ENCODE measurements around the gene ERV3-1. TPM values are rescaled to one million over a fixed set of nuclear protein-coding genes. Genes with fewer than 3 reads are reported as not detected.
"Not testable (repeated sequence)": the region's sequence is repeated elsewhere in the genome, so short reads cannot be mapped to it uniquely, and the experiment has no call there.

ERV3-1 gene
- total RNA-seq, 2 donors from 2014 or later, result 3.5 to 5.7 TPM

DNA sequence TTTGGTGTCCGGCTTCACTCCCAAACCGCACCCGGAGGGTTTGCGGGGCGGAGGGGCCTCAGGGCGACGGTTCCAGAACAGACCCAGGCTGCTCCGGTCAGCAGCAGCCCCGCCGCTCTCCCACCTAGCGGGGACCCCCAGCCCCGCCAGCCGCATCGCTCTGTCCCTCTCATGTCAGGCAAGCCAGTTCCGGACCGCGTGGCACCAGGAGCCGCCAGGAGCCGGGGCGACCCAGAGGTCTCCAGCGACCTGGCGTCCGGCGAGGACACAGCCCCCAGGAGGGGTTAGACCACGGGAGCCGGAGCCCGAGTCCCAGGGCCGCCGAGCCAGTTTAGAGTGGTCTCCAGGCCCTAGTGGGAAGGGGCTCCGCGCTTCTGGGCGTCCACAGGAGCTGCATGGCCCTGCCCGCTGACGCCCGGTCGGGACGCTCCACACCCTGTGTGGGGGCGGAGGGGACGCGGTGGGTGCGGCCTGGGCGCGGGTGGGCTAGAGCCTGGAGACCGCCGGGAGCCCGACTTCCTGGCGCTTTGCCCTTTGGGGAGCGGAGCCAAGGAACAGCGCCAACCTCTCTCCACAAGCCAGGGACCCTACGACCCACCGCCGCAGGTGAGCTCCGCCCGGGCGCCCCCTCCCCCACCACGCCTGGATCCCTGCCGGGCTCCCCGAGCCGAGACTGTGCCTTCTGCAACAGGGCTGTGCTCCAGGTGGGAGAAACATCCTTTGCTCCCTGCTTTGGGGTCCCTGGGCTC, 59.1 kb downstream of the ERV3-1 start:
- peaks cover 0 to 10% of the 10 kb centered on the region in 2 donors for H3K4me1 ChIP-seq
- TF ChIP-seq, protein P1, sequence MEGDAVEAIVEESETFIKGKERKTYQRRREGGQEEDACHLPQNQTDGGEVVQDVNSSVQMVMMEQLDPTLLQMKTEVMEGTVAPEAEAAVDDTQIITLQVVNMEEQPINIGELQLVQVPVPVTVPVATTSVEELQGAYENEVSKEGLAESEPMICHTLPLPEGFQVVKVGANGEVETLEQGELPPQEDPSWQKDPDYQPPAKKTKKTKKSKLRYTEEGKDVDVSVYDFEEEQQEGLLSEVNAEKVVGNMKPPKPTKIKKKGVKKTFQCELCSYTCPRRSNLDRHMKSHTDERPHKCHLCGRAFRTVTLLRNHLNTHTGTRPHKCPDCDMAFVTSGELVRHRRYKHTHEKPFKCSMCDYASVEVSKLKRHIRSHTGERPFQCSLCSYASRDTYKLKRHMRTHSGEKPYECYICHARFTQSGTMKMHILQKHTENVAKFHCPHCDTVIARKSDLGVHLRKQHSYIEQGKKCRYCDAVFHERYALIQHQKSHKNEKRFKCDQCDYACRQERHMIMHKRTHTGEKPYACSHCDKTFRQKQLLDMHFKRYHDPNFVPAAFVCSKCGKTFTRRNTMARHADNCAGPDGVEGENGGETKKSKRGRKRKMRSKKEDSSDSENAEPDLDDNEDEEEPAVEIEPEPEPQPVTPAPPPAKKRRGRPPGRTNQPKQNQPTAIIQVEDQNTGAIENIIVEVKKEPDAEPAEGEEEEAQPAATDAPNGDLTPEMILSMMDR (IDR thresholded peaks at IDR 0.05), result no peak
- H3K9me3 ChIP-seq, result no peaks in the 10 kb centered on the region
- H3K27me3 ChIP-seq, result peaks cover 4 to 11% of the 10 kb centered on the region in 2 donors
- DNase-seq (ENCODE audit: low spot score), result no peak
- no peaks in the 10 kb centered on the region for H3K36me3 ChIP-seq
- no peak overlapping the region for H3K27ac ChIP-seq
- H3K4me3 ChIP-seq, result peak overlapping the region; percentile 25 to 48

DNA sequence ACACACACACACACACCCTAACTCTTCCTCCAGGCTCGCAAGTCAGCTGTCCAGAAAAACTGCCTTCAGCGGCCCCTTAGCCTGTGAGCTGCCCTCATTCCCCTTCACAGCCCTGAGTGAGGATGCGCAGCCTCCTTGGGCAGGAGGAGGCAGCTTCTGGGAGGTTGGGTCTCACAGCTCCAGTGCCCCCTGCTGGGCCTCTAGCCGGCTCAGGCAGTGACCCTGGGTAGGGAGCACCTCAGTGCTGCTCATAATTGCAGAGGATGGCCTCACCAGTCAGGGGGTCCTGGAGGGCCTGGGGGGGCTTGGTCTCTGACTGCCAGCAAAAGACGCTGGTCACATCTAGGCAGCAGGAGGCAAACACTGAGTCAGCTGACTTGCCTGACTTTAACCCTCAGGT, 59.7 kb downstream of the ERV3-1 start:
- H3K27me3 ChIP-seq, result peaks cover 4 to 11% of the 10 kb centered on the region in 2 donors
- no peak for DNase-seq (ENCODE audit: low spot score)

DNA sequence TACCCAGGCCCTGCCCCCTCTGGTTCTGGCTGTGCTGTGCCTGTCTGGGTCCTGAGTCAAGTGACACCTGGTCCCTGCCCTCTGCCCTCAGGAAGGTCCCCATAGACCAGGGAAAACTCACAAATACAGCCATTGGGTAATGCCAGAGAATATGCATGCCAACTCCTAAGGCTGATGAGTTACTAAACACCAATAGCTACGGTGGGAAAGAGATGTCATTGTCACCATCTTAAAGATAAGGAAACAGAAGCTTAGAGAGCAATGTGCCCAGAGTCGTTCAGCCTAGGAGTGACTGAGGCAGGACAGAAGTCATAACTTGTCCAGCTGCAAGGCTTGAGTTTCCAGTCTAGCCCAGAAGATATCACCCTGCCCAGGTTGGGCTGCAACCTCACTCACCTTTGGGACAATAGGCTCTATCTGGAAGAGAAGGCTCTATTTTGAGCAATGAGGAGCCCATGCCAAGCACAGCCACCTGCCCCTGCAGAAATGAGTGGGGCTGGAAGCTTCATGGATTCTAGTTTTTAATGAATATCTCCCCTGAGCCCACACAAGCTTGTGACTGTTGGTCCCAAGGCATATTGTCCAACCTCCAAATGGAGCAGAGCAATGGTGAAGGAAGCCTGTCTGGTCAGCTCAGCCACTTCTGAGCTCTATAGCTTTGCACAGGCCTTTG, 60.8 kb downstream of the ERV3-1 start:
- H3K4me3 ChIP-seq, result no peak overlapping the region
- peaks cover 0 to 10% of the 10 kb centered on the region in 2 donors for H3K4me1 ChIP-seq
- peaks cover 4 to 11% of the 10 kb centered on the region in 2 donors for H3K27me3 ChIP-seq
- no peaks in the 10 kb centered on the region for H3K9me3 ChIP-seq
- DNase-seq (ENCODE audit: low spot score), result no peak
- TF ChIP-seq, protein P1 (IDR thresholded peaks at IDR 0.05), result no peak
- H3K36me3 ChIP-seq, result no peaks in the 10 kb centered on the region
- no peak overlapping the region for H3K27ac ChIP-seq

More for the DNA sequence above, 59.7 kb downstream of the ERV3-1 start:
- H3K4me3 ChIP-seq, result no peak overlapping the region
- no peaks in the 10 kb centered on the region for H3K9me3 ChIP-seq
- H3K27ac ChIP-seq, result no peak overlapping the region
- no peaks in the 10 kb centered on the region for H3K36me3 ChIP-seq
- H3K4me1 ChIP-seq, result peaks cover 0 to 10% of the 10 kb centered on the region in 2 donors
- TF ChIP-seq, protein P1 (IDR thresholded peaks at IDR 0.05), result peak in 1 of 2 donors; percentile 19

DNA sequence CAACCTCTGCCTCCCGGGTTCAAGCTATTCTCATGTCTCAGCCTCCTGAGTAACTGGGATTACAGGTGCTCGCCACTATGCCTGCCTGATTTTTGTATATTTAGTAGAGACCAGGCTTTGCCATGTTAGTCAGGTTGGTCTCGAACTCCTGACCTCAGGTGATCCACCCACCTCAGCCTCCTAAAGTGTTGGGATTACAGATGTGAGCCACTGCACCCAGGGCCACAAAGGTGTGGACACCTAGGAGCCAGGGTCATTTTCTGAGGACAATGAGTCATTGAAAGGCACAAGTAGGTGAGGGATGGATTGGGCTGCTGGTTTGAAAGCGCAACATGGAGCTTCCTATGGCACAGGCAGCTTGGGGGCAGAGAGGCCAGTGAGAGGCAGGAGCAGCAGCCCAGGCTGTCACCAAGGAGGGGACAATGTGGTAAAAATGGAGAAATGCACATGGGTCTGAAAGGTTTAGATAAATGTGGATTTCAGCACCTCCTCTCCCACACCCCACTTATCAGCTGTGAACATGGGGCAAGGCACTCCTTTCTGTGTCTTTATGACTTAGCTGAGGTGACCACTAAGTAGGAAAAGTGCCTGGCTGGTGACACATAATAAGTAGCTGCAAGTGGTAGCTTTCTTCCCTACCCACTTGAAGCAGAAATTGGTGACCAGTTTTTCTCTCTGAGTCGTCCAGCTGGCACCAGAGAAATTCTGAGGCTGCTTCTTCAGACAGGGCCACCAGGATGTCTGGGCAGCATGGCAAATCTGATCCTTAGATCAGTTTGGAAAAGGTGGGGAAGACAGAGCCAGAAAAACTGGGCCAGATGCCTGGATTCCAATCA, 61.6 kb downstream of the ERV3-1 start:
- peaks cover 4 to 11% of the 10 kb centered on the region in 2 donors for H3K27me3 ChIP-seq
- not testable (repeated sequence) for H3K4me3 ChIP-seq; DNase-seq (ENCODE audit: low spot score); H3K27ac ChIP-seq; H3K4me1 ChIP-seq; H3K9me3 ChIP-seq; H3K36me3 ChIP-seq

Other genes starting within 250 kb of the ERV3-1 start
- 1 to 10 TPM; 3.1 to 7.6 TPM for gene ZNF138, start 212.3 kb downstream of the ERV3-1 start, total RNA-seq
- gene ZNF273, start 103.4 kb downstream of the ERV3-1 start, total RNA-seq, result 1 to 10 TPM; 1.1 to 1.6 TPM
- gene ZNF117, start 15.7 kb downstream of the ERV3-1 start, total RNA-seq, result 1 to 10 TPM; 1.6 to 2.0 TPM